SK-N-MC (cell line): ENCODE measurements around the gene SPDYE3.

ENCODE experiments used
- EZH2 ChIP-seq: fragments of 200-600 bp; sonication (generic); IDR thresholded peaks from one replicate; pipeline ENCODE4 v1.6.1; 2017; ENCODE audit warnings: antibody characterized with exemption
- FOXP2 ChIP-seq: optimal IDR thresholded peaks from 2 replicates; pipeline ENCODE3; 2011; ENCODE audit warnings: mild to moderate bottlenecking, moderate library complexity; ENCODE audit not compliant: insufficient read depth; ENCODE audit errors: extremely low read length, control extremely low read depth
- POLR2AphosphoS5 ChIP-seq: IDR thresholded peaks from 2 replicates; pipeline ENCODE4 v1.6.1; 2012; ENCODE audit warnings: mild to moderate bottlenecking, low read depth, low read length, borderline replicate concordance

- TF ChIP-seq POLR2AphosphoS5 (no peak; the same call in 1 of the 2 replicates), EZH2 (no peak), FOXP2 (no peak)
These were observed 61.6 kb downstream of the SPDYE3 start for GRCh38 chr7:100369105-100369504.
